Endothelial cell (in vitro differentiated cells): Measurements from ENCODE around the gene ERMP1. TPM values are rescaled to one million over a fixed set of nuclear protein-coding genes. Genes with fewer than 3 reads are reported as not detected.
"Not testable (repeated sequence)": the region's sequence is repeated elsewhere in the genome, so short reads cannot be mapped to it uniquely, and the experiment has no call there.

Experiments
- DNase-seq: peaks from one replicate; pipeline ENCODE4 v3.0.0; 2021; ENCODE audit warnings: low spot score
- H3K27ac Mint-ChIP-seq: one replicate; pipeline ENCODE4 v1.8.0; 2021; ENCODE audit warnings: mixed read lengths, inconsistent platforms; ENCODE audit not compliant: unreplicated experiment
- H3K27me3 Mint-ChIP-seq: one replicate; pipeline ENCODE4 v1.8.0; 2021; ENCODE audit warnings: mild to moderate bottlenecking, moderate library complexity, mixed read lengths, inconsistent platforms; ENCODE audit not compliant: unreplicated experiment
- H3K36me3 Mint-ChIP-seq: one replicate; pipeline ENCODE4 v1.8.0; 2021; ENCODE audit warnings: mild to moderate bottlenecking, low read depth, mixed read lengths, inconsistent platforms; ENCODE audit not compliant: unreplicated experiment
- H3K4me1 Mint-ChIP-seq: one replicate; pipeline ENCODE4 v1.8.0; 2021; ENCODE audit warnings: mild to moderate bottlenecking, mixed read lengths, inconsistent platforms; ENCODE audit not compliant: unreplicated experiment
- H3K4me3 Mint-ChIP-seq: one replicate; pipeline ENCODE4 v1.8.0; 2021; ENCODE audit warnings: mild to moderate bottlenecking, mixed read lengths, inconsistent platforms; ENCODE audit not compliant: unreplicated experiment
- H3K9me3 Mint-ChIP-seq: one replicate; pipeline ENCODE4 v1.8.0; 2021; ENCODE audit warnings: mixed read lengths, inconsistent platforms; ENCODE audit not compliant: unreplicated experiment
- CTCF ChIP-seq: fragments of 200-600 bp; sonication (generic); IDR thresholded peaks from one replicate; pipeline ENCODE4 v1.5.0; 2021; ENCODE audit warnings: antibody characterized with exemption; ENCODE audit not compliant: unreplicated experiment
- total RNA-seq: library from RNA; stranded (reverse); fragmentation: NEBNext Ultra II Directional; extraction: Animal tissue kit (Norgen Biotek cat#: 25700); gene quantifications from one replicate; pipeline ENCODE4 v1.2.1, GENCODE V29; 2021; ENCODE audit not compliant: unreplicated experiment

ERMP1 gene
- total RNA-seq, 1 donor from 2014 or later: 13.4 TPM

DNA sequence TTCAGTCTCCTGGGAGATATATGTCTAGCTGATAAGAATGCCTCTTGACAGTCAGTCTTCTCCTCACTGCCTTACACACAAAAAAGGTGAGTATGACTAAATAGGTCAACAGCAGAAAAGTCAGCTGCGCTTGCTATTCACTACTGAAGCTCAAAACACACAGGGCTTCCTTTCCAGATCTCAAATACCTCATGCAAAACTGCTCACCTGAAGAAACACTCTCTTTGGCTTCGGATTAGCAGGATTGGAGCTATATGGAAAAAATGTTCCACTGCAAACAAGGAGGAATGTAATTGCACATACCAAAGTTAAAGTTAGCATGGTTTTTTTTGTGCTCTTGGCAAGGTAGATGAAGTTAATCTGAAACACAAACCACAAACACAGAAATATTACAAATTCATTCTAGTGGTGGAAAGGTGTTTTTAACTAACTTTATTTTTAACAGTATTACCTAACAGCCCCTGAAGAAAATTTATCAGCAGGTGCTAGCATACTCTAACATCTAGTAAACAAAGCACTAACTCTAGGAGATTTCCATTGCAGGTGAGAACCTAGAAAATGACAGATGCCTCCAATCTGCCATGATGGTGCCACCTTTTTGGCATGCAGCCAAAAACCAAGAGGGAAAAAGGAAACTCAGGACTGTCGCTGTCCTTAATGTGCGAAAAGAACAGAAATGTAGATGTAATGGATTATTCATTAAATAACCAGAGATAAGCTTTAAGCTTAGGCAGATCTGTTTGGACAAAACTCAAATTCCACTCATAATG, 31.8 kb downstream of the ERMP1 start:
- no peaks in the 10 kb centered on the region for H3K36me3 Mint-ChIP-seq
- no peaks in the 10 kb centered on the region for H3K9me3 Mint-ChIP-seq
- DNase-seq: no peak
- H3K27me3 Mint-ChIP-seq: no peaks in the 10 kb centered on the region
- H3K27ac Mint-ChIP-seq: no peak overlapping the region
- H3K4me3 Mint-ChIP-seq: no peak overlapping the region
- TF ChIP-seq CTCF: no peak
- H3K4me1 Mint-ChIP-seq: no peaks in the 10 kb centered on the region

DNA sequence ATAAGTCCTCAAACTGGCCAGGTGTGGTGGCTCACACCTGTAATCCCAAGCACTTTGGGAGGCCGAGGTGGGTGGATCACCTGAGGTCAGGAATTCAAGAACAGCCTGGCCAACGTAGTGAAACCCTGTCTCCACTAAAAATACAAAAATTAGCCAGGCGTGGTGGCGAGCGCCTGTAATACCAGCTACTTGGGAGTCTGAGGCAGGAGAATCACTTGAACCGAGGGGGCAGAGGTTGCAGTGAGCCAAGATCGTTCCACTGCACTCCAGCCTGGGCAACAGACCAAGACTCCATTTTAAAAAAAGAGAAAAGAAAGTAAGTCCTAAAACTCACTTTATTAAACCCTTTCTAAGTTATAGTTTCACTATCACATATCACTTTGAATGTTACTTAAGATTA, 32.5 kb downstream of the ERMP1 start:
- not testable (repeated sequence) for H3K27ac Mint-ChIP-seq, H3K27me3 Mint-ChIP-seq, DNase-seq, H3K9me3 Mint-ChIP-seq, H3K36me3 Mint-ChIP-seq, H3K4me1 Mint-ChIP-seq, H3K4me3 Mint-ChIP-seq

DNA sequence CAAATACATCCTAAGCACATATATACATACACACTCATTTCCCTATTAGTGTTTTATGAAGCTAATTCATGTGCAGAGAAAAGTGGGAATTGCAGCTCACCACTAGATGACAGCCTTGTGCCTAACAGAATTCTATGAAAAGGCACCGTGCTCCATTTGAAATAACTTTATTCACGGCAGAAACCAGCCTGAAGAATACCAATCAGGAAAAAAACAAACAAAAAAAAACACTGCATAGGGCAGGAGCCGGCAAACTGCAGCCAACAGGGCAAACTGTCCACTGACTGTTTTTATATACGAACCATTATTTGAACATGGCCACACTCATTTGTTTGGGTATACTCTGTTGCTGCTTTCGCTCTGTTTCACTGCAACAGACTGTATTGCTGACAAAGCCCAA, 33.6 kb downstream of the ERMP1 start:
- Mint-ChIP-seq H3K4me3 (no peak overlapping the region), H3K27ac (no peak overlapping the region), H3K4me1 (no peaks in the 10 kb centered on the region), H3K9me3 (no peaks in the 10 kb centered on the region), H3K27me3 (no peaks in the 10 kb centered on the region), H3K36me3 (no peaks in the 10 kb centered on the region)
- no peak for TF ChIP-seq CTCF
- no peak for DNase-seq

GRCh38 chr9:5798581-5798980, 34.3 kb downstream of the ERMP1 start:
- no peak for TF ChIP-seq CTCF
- Mint-ChIP-seq H3K4me3 (no peak overlapping the region), H3K36me3 (no peaks in the 10 kb centered on the region), H3K27ac (no peak overlapping the region), H3K9me3 (no peaks in the 10 kb centered on the region), H3K4me1 (no peaks in the 10 kb centered on the region), H3K27me3 (no peaks in the 10 kb centered on the region)
- no peak for DNase-seq

DNA sequence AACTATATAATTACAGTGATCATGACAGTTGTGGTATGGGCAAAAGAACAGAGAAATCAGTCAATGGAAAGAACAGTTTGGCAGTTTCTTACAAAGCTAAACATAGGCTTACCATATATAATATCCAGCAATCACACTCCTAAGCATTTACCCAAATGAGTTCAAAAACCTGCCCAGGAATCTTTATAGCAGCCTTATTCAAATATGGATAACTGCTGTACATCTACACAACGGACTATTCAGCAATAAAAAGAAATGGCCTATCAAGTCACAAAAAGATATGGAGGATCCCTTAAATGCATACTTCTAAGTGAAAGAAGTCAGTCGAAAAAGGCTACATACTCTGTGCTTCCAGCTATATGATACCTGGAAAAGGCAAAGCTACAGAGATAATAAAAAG, 36.6 kb downstream of the ERMP1 start:
- no peak for DNase-seq
- Mint-ChIP-seq H3K36me3 (peaks cover 7% of the 10 kb centered on the region), H3K4me3 (no peak overlapping the region), H3K27me3 (no peaks in the 10 kb centered on the region), H3K27ac (no peak overlapping the region), H3K9me3 (no peaks in the 10 kb centered on the region), H3K4me1 (peaks cover 1% of the 10 kb centered on the region)
- no peak for TF ChIP-seq CTCF
